Spleen (tissue), 11 donors: ENCODE measurements around the gene NFE2L3. TPM values are rescaled to one million over a fixed set of nuclear protein-coding genes. Genes with fewer than 3 reads are reported as not detected.

Experiments used
- DNase-seq: peaks from one replicate; pipeline ENCODE4 v3.0.0-alpha.2; 2020
- H3K27ac ChIP-seq, 8 donors: fragments of 200-600 bp; sonication (generic) in 7 of 8; 1 replicate in 4 of 8; 2 replicates in 4 of 8; pipeline versions ENCODE4 v1.5.0 to v1.8.0; 2016 to 2021; ENCODE audit warnings: inconsistent platforms in 4 of 8, mild to moderate bottlenecking in 4 of 8, moderate library complexity in 1 of 8
- H3K27me3 ChIP-seq, 7 donors: fragments of 200-600 bp; sonication (generic) in 6 of 7; replicated peaks in 1 of 7; 1 replicate in 4 of 7; 2 replicates in 3 of 7; pipeline versions ENCODE4 v1.5.0 to v1.8.0; 2016 to 2021; ENCODE audit warnings: inconsistent platforms in 3 of 7, mild to moderate bottlenecking in 1 of 7
- H3K36me3 ChIP-seq, 6 donors: fragments of 200-600 bp; sonication (generic) in 5 of 6; 1 replicate in 4 of 6; 2 replicates in 2 of 6; pipeline versions ENCODE4 v1.5.0 to v1.8.0; 2016 to 2021; ENCODE audit warnings: inconsistent platforms in 2 of 6
- H3K4me1 ChIP-seq, 6 donors: fragments of 200-600 bp; sonication (generic) in 5 of 6; 1 replicate in 3 of 6; 2 replicates in 3 of 6; pipeline versions ENCODE4 v1.5.0 to v1.8.0; 2016 to 2021; ENCODE audit warnings: inconsistent platforms in 3 of 6
- H3K4me3 ChIP-seq, 8 donors: fragments of 200-600 bp; sonication (generic) in 7 of 8; 1 replicate in 4 of 8; 2 replicates in 4 of 8; pipeline versions ENCODE4 v1.5.0 to v1.8.0; 2016 to 2021; ENCODE audit warnings: inconsistent platforms in 4 of 8, mild to moderate bottlenecking in 4 of 8, moderate library complexity in 2 of 8
- H3K9me3 ChIP-seq, 8 donors: fragments of 200-600 bp; sonication (generic) in 7 of 8; 1 replicate in 4 of 8; 2 replicates in 4 of 8; pipeline versions ENCODE4 v1.5.0 to v1.8.0; 2016 to 2021; ENCODE audit warnings: inconsistent platforms in 4 of 8
- CTCF ChIP-seq, 11 experiments: fragments of 200-600 bp in 7 of 11; fragments of 450-650 bp in 4 of 11; sonication (generic) in 4 of 11; IDR thresholded peaks in 8 of 11; conservative IDR thresholded peaks in 3 of 11; 1 replicate in 7 of 11; 2 replicates in 4 of 11; pipeline versions ENCODE4 v1.4.0 to v1.8.0; 2016 to 2021; ENCODE audit warnings: antibody characterized with exemption in 11 of 11, inconsistent platforms in 4 of 11, mild to moderate bottlenecking in 1 of 11
- POLR2A ChIP-seq, 3 donors: fragments of 450-650 bp; IDR thresholded peaks; one replicate each; pipeline ENCODE4 v1.5.1; 2017; ENCODE audit warnings: antibody characterized with exemption in 3 of 3, mild to moderate bottlenecking in 1 of 3
- POLR2AphosphoS5 ChIP-seq, 3 donors: sonication (generic); formaldehyde crosslinking; IDR thresholded peaks; one replicate each; pipeline ENCODE4 v1.5.1; 2017; ENCODE audit warnings: antibody characterized with exemption in 3 of 3
- WGBS, 5 donors: extraction: QIAGEN DNeasy Blood & Tissue Kit in 3 of 5; methylation state at CpG; one replicate each; pipeline versions ENCODE4 v1.1.5 to v1.1.7; 2013 to 2018; 5-methylcytosine and 5-hydroxymethylcytosine counted together
- intact Hi-C: fragments of 100-400 bp; cut with DNase I; formaldehyde crosslinking; loops from one replicate; pipeline ENCODE4 v1.15.0; 2023; ENCODE audit warnings: low total_unique reads
- polyA plus RNA-seq, 3 donors: library from polyadenylated mRNA; stranded (reverse); fragments of 200-250 nt; gene quantifications; one replicate each; pipeline ENCODE4 v1.2.1, GENCODE V29; 2013
- total RNA-seq, 7 donors: library from RNA; depleted of rRNA in 3 of 7; stranded (reverse); fragments of >200 nt in 3 of 7; fragmentation: NEBNext Ultra II Directional in 4 of 7; extraction: Animal tissue kit (Norgen Biotek cat#: 25700) in 4 of 7; gene quantifications; one replicate each; pipeline versions ENCODE4 v1.1.0 to v1.2.1, GENCODE V29; 2016 to 2021
- donor health status: healthy with polysubstance abuse.
- donor health status: DM: no; HTN: no; CAD: no; lungs with moderate emphysema.
- donor health status: DM: no; HTN: no; CAD: no.
- donor health status: Bipolar disorder and iron deficiency.
- donor health status: healthy.
- donor health status: DM: no; HTN: no; CAD: no.
- donor health status: DM: yes; HTN: yes; CAD: no.

Gene NFE2L3
- total and polyA plus RNA-seq, 10 donors, result 4.9 to 12.7 (median 7.8) TPM

- Histone ChIP-seq H3K27ac (peak overlapping the region in 2 of 8 donors; percentile 0 to 28), H3K4me3 (no peak overlapping the region), H3K36me3 (peaks cover 0 to 28% (median 16%) of the 10 kb centered on the region in 6 donors), H3K9me3 (no peaks in the 10 kb centered on the region), H3K4me1 (peaks cover 0 to 35% (median 5%) of the 10 kb centered on the region in 6 donors), H3K27me3 (no peaks in the 10 kb centered on the region)
- intact Hi-C loops, result no loop called here
- no peak for TF ChIP-seq POLR2AphosphoS5 (IDR thresholded peaks at IDR 0.05)
- no peak for TF ChIP-seq CTCF (IDR thresholded peaks at IDR 0.05 in 8 of 11, conservative IDR thresholded peaks at IDR 0.05 in 3 of 11)
- no peak for TF ChIP-seq POLR2A (IDR thresholded peaks at IDR 0.05)
- 50 to 79% (median 55%) methylated on average over 2 of the region's 2 CpGs for WGBS, 5 donors
- no peak for DNase-seq
Measured at GRCh38 chr7:26216049-26216448, 64.1 kb downstream of the NFE2L3 start.

GRCh38 chr7:26224359-26224758 lies 72.4 kb downstream of the NFE2L3 start:
- intact Hi-C loops, result no loop called here
- no peaks in the 10 kb centered on the region for H3K9me3 ChIP-seq

GRCh38 chr7:26227987-26228386 lies 76.0 kb downstream of the NFE2L3 start:
- H3K27ac ChIP-seq, result no peak overlapping the region
- H3K27me3 ChIP-seq, result no peaks in the 10 kb centered on the region
- TF ChIP-seq POLR2AphosphoS5 (IDR thresholded peaks at IDR 0.05) (no peak), POLR2A (IDR thresholded peaks at IDR 0.05) (no peak), CTCF (IDR thresholded peaks at IDR 0.05 in 8 of 11, conservative IDR thresholded peaks at IDR 0.05 in 3 of 11) (no peak)
- WGBS, 5 donors, result 89 to 100% (median 97%) methylated on average over 2 of the region's 2 CpGs
- no peak for DNase-seq
- H3K4me3 ChIP-seq, result no peak overlapping the region
- no peaks in the 10 kb centered on the region for H3K9me3 ChIP-seq
- intact Hi-C loops, result no loop called here
- no peaks in the 10 kb centered on the region for H3K36me3 ChIP-seq
- no peaks in the 10 kb centered on the region for H3K4me1 ChIP-seq

More at GRCh38 chr7:26224359-26224758, 72.4 kb downstream of the NFE2L3 start:
- Histone ChIP-seq H3K4me3 (no peak overlapping the region), H3K27ac (no peak overlapping the region), H3K27me3 (no peaks in the 10 kb centered on the region), H3K36me3 (no peaks in the 10 kb centered on the region), H3K4me1 (no peaks in the 10 kb centered on the region)
- TF ChIP-seq POLR2A (IDR thresholded peaks at IDR 0.05) (no peak), POLR2AphosphoS5 (IDR thresholded peaks at IDR 0.05) (no peak), CTCF (IDR thresholded peaks at IDR 0.05 in 8 of 11, conservative IDR thresholded peaks at IDR 0.05 in 3 of 11) (no peak)
- DNase-seq, result no peak
- 75 to 91% (median 88%) methylated on average over 5 of the region's 5 CpGs for WGBS, 5 donors

DNA sequence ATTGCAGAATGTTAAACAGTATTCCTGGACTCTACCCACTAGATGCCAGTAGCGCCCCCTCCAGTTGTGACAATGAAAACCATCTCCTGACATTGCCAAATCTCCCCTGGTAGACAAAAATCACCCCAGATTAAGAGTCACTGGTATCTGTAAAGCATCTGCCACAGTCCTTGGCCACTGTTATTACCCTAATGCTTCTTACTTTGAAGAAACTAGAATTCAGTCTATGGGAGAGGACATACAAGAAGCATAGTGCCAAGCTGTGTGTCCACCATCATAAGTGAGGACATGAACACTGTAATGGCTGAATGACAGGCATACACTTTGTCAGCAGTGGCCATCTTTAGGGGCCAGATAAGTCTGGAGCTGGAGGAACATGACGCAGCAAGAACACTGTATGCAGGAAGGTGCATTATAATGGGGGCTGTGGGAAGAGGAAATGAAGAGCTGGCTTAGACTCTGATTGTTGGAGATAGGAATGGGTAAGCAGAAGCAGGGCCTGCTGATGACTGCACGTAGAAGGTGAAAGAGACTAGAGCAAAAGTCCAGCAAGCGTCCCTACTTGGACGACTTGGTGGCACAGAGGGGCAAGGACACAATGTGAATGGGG lies 82.0 kb downstream of the NFE2L3 start:
- 45 to 64% (median 51%) methylated on average over 5 of the region's 5 CpGs for WGBS, 5 donors
- DNase-seq, result no peak
- no peak for TF ChIP-seq CTCF (IDR thresholded peaks at IDR 0.05 in 8 of 11, conservative IDR thresholded peaks at IDR 0.05 in 3 of 11)
- no peak for TF ChIP-seq POLR2AphosphoS5 (IDR thresholded peaks at IDR 0.05)
- TF ChIP-seq POLR2A (IDR thresholded peaks at IDR 0.05), result no peak

More for the DNA sequence above, 82.0 kb downstream of the NFE2L3 start:
- Histone ChIP-seq H3K27ac (no peak overlapping the region), H3K4me1 (no peaks in the 10 kb centered on the region), H3K9me3 (no peaks in the 10 kb centered on the region), H3K27me3 (no peaks in the 10 kb centered on the region), H3K4me3 (no peak overlapping the region), H3K36me3 (no peaks in the 10 kb centered on the region)
- intact Hi-C loops, result no loop called here

Other genes starting within 250 kb of the NFE2L3 start
- gene HNRNPA2B1, start 48.5 kb downstream of the NFE2L3 start, total RNA-seq, result 100 to 1,000 TPM; 267 to 549 (median 418) TPM
- gene HNRNPA2B1, start 48.5 kb downstream of the NFE2L3 start, polyA plus RNA-seq, result 100 to 1,000 TPM; 509 to 690 (median 538) TPM
- gene CBX3, start 49.5 kb downstream of the NFE2L3 start, total RNA-seq, result 100 to 1,000 TPM in 3 of 7 donors, 10 to 100 TPM in 4; 87.3 to 114 (median 95.4) TPM
- gene CBX3, start 49.5 kb downstream of the NFE2L3 start, polyA plus RNA-seq, result 100 to 1,000 TPM; 125 to 146 (median 133) TPM
- 10 to 100 TPM; 31.0 to 46.3 (median 42.1) TPM for gene SNX10, start 139.7 kb downstream of the NFE2L3 start, total RNA-seq
- gene SNX10, start 139.7 kb downstream of the NFE2L3 start, polyA plus RNA-seq, result 10 to 100 TPM; 20.8 to 38.6 (median 28.6) TPM